HCT116 (cell line): ENCODE results near the gene YY1. TPM values are rescaled to one million over a fixed set of nuclear protein-coding genes. Genes with fewer than 3 reads are reported as not detected.

Experiments used
- ATAC-seq: fragments of 200-7000 bp; cut with Tn5 transposase; 2 replicates; pipeline ENCODE4 v1.9.1; 2020; ENCODE audit warnings: mild to moderate bottlenecking, moderate library complexity
- BruUV-seq: library from RNA; stranded (reverse); fragments of 400-500 nt; replicated peaks from 2 replicates; lab custom pipeline; 2021; lab: Mats Ljungman, UMichigan
- CTCF ChIA-PET: fragments of 300-600 bp; sonication (Branson Sonifier 250); formaldehyde crosslinking; loops from one replicate; lab custom pipeline; 2021; ENCODE audit warnings: antibody characterized with exemption; lab: Charles Lee
- POLR2A ChIA-PET: fragments of 300-600, 350-600 bp; sonication (Branson Sonifier 250); formaldehyde crosslinking; loops from one replicate; lab custom pipeline; 2021; ENCODE audit warnings: antibody characterized with exemption; lab: Charles Lee
- RAD21 ChIA-PET, 2 experiments: fragments of 300-600 bp; sonication (Branson Sonifier 250); formaldehyde crosslinking; loops; one replicate each; lab custom pipeline; 2023; ENCODE audit warnings: low total read pairs in 2 of 2; ENCODE audit not compliant: uncharacterized antibody in 2 of 2, unreplicated experiment in 2 of 2, low non-redundant PET in 1 of 2; lab: Charles Lee
- DNase-seq: peaks from one replicate; pipeline ENCODE4 v3.0.0-alpha.2; 2010; ENCODE audit warnings: low read depth, low spot score
- H2AFZ ChIP-seq: fragments of 200-600 bp; shearing (Covaris generic), sonication (generic); 2 replicates; pipeline ENCODE4 v1.6.1; 2017; ENCODE audit warnings: low read depth, mixed run types, mixed read lengths, antibody characterized with exemption, low read length; ENCODE audit not compliant: poor library complexity, severe bottlenecking
- H3K27ac ChIP-seq: 2 replicates; pipeline ENCODE4 v1.5.1; 2012; ENCODE audit warnings: low read depth, low read length
- H3K27me3 ChIP-seq: fragments of 200-600 bp; sonication (generic); 2 replicates; pipeline ENCODE4 v1.6.1; 2016; ENCODE audit warnings: mixed run types, low read length, mixed read lengths; ENCODE audit not compliant: insufficient read depth
- H3K36me3 ChIP-seq, 2 experiments: fragments of 200-500 bp in 1 of 2; fragments of 200-600 bp in 1 of 2; sonication (Bioruptor generic) in 1 of 2; sonication (generic) in 1 of 2; 2 replicates each; pipeline versions ENCODE4 v1.5.1 to v1.6.1; 2014 to 2016; ENCODE audit warnings: low read length in 2 of 2, inconsistent platforms in 1 of 2, mixed read lengths in 1 of 2, mixed run types in 1 of 2; ENCODE audit not compliant: insufficient read depth in 2 of 2, control insufficient read depth in 1 of 2
- H3K4me1 ChIP-seq, 2 experiments: fragments of 200-600 bp in 1 of 2; sonication (generic) in 1 of 2; 2 replicates each; pipeline versions ENCODE4 v1.5.1 to v1.6.1; 2012 to 2017; ENCODE audit warnings: low read length in 2 of 2, inconsistent platforms in 1 of 2, mild to moderate bottlenecking in 1 of 2, mixed read lengths in 1 of 2, mixed run types in 1 of 2, moderate library complexity in 1 of 2; ENCODE audit not compliant: insufficient read depth in 2 of 2, control insufficient read depth in 1 of 2
- H3K4me2 ChIP-seq: fragments of 200-600 bp; sonication (generic); 2 replicates; pipeline ENCODE4 v1.6.1; 2017; ENCODE audit warnings: mixed run types, low read length, mixed read lengths
- H3K4me3 ChIP-seq, 2 experiments: fragments of 200-600 bp in 1 of 2; sonication (generic) in 1 of 2; replicated peaks in 1 of 2; 2 replicates each; pipeline ENCODE4 v1.5.1; 2011 to 2016; ENCODE audit warnings: low read length in 2 of 2, control low read depth in 1 of 2, low read depth in 1 of 2, mild to moderate bottlenecking in 1 of 2, mixed read lengths in 1 of 2, mixed run types in 1 of 2
- H3K79me2 ChIP-seq: fragments of 200-600 bp; sonication (generic); 2 replicates; pipeline ENCODE4 v1.6.1; 2017; ENCODE audit warnings: mild to moderate bottlenecking, mixed run types, low read length, moderate library complexity, mixed read lengths; ENCODE audit not compliant: insufficient read depth
- H3K9ac ChIP-seq: fragments of 200-600 bp; sonication (generic); 2 replicates; pipeline ENCODE4 v1.6.1; 2016; ENCODE audit warnings: low read length, mixed read lengths
- H3K9me2 ChIP-seq: fragments of 200-600 bp; sonication (generic), shearing (Covaris generic); 2 replicates; pipeline ENCODE4 v1.6.1; 2017; ENCODE audit warnings: mixed run types, mild to moderate bottlenecking, moderate library complexity; ENCODE audit not compliant: insufficient read depth
- H3K9me3 ChIP-seq, 2 experiments: fragments of 200-500 bp in 1 of 2; fragments of 200-600 bp in 1 of 2; sonication (Bioruptor generic) in 1 of 2; sonication (generic) in 1 of 2; 2 replicates each; pipeline ENCODE4 v1.6.1; 2014 to 2017; ENCODE audit warnings: low read length in 2 of 2, mixed read lengths in 2 of 2, inconsistent platforms in 1 of 2, low read depth in 1 of 2, mild to moderate bottlenecking in 1 of 2, mixed run types in 1 of 2, moderate library complexity in 1 of 2; ENCODE audit not compliant: control insufficient read depth in 1 of 2, insufficient read depth in 1 of 2
- H4K20me1 ChIP-seq: fragments of 200-600 bp; sonication (generic), shearing (Covaris generic); 2 replicates; pipeline ENCODE4 v1.6.1; 2017; ENCODE audit warnings: mixed run types, mild to moderate bottlenecking, moderate library complexity; ENCODE audit not compliant: insufficient read depth
- CEBPB ChIP-seq: IDR thresholded peaks from 2 replicates; pipeline ENCODE4 v1.6.1; 2012; ENCODE audit warnings: low read depth
- EGR1 ChIP-seq: IDR thresholded peaks from 2 replicates; pipeline ENCODE4 v1.6.1; 2012; ENCODE audit warnings: low read depth
- ELF1 ChIP-seq: IDR thresholded peaks from 2 replicates; pipeline ENCODE4 v1.6.1; 2012; ENCODE audit warnings: low read depth, borderline replicate concordance
- EZH2 ChIP-seq: fragments of 200-600 bp; sonication (generic); IDR thresholded peaks from 2 replicates; pipeline ENCODE4 v1.6.1; 2017; ENCODE audit warnings: antibody characterized with exemption, mixed run types
- EZH2phosphoT487 ChIP-seq: fragments of 200-600 bp; IDR thresholded peaks from 2 replicates; pipeline ENCODE4 v1.6.1; 2018; ENCODE audit warnings: antibody characterized with exemption, borderline replicate concordance
- JUND ChIP-seq: IDR thresholded peaks from 2 replicates; pipeline ENCODE4 v1.6.1; 2012
- POLR2A ChIP-seq: IDR thresholded peaks from 2 replicates; pipeline ENCODE4 v1.7.0; 2011; ENCODE audit warnings: borderline replicate concordance; ENCODE audit not compliant: insufficient read depth, insufficient read length; ENCODE audit errors: extremely low read depth
- POLR2AphosphoS5 ChIP-seq: IDR thresholded peaks from 2 replicates; pipeline ENCODE4 v1.6.1; 2011; ENCODE audit warnings: mild to moderate bottlenecking, low read depth, low read length, moderate library complexity
- SIN3A ChIP-seq: IDR thresholded peaks from 2 replicates; pipeline ENCODE4 v1.6.1; 2012; ENCODE audit warnings: low read depth
- SP1 ChIP-seq: IDR thresholded peaks from 2 replicates; pipeline ENCODE4 v1.6.1; 2012; ENCODE audit warnings: low read depth
- TCF7L2 ChIP-seq: IDR thresholded peaks from 2 replicates; pipeline ENCODE4 v1.7.0; 2011; ENCODE audit warnings: borderline replicate concordance, inconsistent platforms; ENCODE audit not compliant: insufficient read depth, insufficient read length; ENCODE audit errors: extremely low read depth
- YY1 ChIP-seq: IDR thresholded peaks from 2 replicates; pipeline ENCODE4 v1.6.1; 2011; ENCODE audit warnings: low read length, low read depth, moderate library complexity, mild to moderate bottlenecking; ENCODE audit not compliant: insufficient replicate concordance; ENCODE audit errors: extremely low read depth
- ZFX ChIP-seq: fragments of 450-650 bp; IDR thresholded peaks from 2 replicates; pipeline ENCODE4 v1.6.1; 2017
- ZNF274 ChIP-seq: fragments of 200-500 bp; sonication (Bioruptor generic); IDR thresholded peaks from 2 replicates; pipeline ENCODE4 v1.6.1; 2014; ENCODE audit warnings: mild to moderate bottlenecking, low read depth, low read length, inconsistent platforms
- intact Hi-C: fragments of 100-400 bp; cut with micrococcal nuclease; formaldehyde crosslinking; loops from 2 replicates; pipeline ENCODE4 v1.10.0; 2022
- total RNA-seq: library from RNA; stranded (reverse); gene quantifications from one replicate; pipeline ENCODE4 v1.2.1, GENCODE V29; 2021; ENCODE audit not compliant: unreplicated experiment
- TF ChIP-seq, protein P1 (sequence below): IDR thresholded peaks from 2 replicates; pipeline ENCODE4 v1.6.1; 2012
- TF ChIP-seq, protein P2 (sequence below): IDR thresholded peaks from 2 replicates; pipeline ENCODE4 v1.6.1; 2012; ENCODE audit warnings: low read depth
- TF ChIP-seq, protein P3 (sequence below): IDR thresholded peaks from 2 replicates; pipeline ENCODE4 v1.6.1; 2012
- TF ChIP-seq, protein P4 (sequence below): IDR thresholded peaks from 2 replicates; pipeline ENCODE4 v1.6.1; 2011; ENCODE audit warnings: mild to moderate bottlenecking, low read length, moderate library complexity; ENCODE audit not compliant: insufficient replicate concordance; ENCODE audit errors: extremely low read depth
- TF ChIP-seq, protein P5 (sequence below), 3 experiments: fragments of 200-600 bp in 1 of 3; sonication (generic) in 1 of 3; IDR thresholded peaks in 2 of 3; conservative IDR thresholded peaks in 1 of 3; 2 replicates each; pipeline ENCODE4 v1.5.1; 2012 to 2017; ENCODE audit warnings: low read depth in 2 of 3, low read length in 2 of 3, antibody characterized with exemption in 1 of 3, borderline replicate concordance in 1 of 3, control low read depth in 1 of 3, mild to moderate bottlenecking in 1 of 3, mixed read lengths in 1 of 3, mixed run types in 1 of 3, moderate library complexity in 1 of 3; ENCODE audit not compliant: insufficient read depth in 1 of 3

YY1 gene
- total RNA-seq, 1 experiment from 2014 or later, result 111 TPM

DNA sequence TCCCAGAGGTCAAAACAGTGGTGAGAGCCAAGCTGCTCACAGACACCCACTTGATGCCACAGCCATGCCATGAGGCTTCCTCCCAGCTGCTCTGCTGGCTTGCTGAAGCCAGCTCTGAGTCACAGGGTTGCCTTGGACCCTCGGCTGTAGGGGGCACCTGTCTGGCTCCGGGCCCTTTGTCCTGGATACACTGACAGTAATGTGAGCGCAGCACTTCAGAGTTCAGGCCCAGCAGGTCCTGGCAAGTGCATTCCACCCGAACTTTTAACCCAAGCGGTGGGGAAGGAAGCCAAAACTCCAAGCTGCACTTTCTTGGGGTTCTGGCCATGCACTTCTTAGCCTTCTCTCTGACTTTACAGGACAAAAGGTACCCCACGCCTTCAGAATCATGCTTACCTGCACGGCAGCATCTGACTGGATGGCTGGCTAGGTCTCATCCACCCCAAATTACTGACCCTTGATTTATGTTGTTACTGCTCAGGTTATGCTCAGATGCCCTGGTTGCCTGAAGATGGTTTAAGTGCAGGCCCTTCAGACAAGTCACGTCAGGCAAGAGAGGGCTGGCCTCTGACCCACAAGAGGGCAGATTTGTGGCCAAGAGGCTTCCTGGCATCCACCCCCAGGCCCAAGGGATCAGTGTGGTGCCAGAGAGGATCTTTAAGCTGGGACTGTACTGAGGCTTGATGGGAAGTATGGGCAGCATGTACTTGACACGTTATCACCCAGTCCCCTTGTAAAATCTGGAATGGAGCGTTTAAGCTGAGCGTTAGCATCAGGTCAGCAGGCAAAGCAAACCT lies 42.5 kb downstream of the YY1 start:
- CTCF ChIA-PET, result interaction anchor here (1.3 kb wide), 1 partner anchor 12 kb away, joined by 6 read pairs; no protein-coding TSS in a partner anchor
- Histone ChIP-seq H2AFZ (no peak overlapping the region), H3K4me3 (no peak overlapping the region), H3K4me2 (no peak overlapping the region), H3K9me3 (no peaks in the 10 kb centered on the region), H4K20me1 (peaks cover 20% of the 10 kb centered on the region), H3K79me2 (peaks cover 61% of the 10 kb centered on the region), H3K9me2 (no peaks in the 10 kb centered on the region), H3K27ac (no peak overlapping the region), H3K4me1 (peaks cover 5 to 26% of the 10 kb centered on the region in 2 experiments; a peak in 2 of 4 replicates), H3K36me3 (peaks cover 3 to 9% of the 10 kb centered on the region in 2 experiments; a peak in 3 of 4 replicates), H3K27me3 (no peaks in the 10 kb centered on the region), H3K9ac (no peak overlapping the region)
- RAD21 ChIA-PET, result no interaction called here
- ATAC-seq (no peak), DNase-seq (no peak)
- TF ChIP-seq, protein P1, sequence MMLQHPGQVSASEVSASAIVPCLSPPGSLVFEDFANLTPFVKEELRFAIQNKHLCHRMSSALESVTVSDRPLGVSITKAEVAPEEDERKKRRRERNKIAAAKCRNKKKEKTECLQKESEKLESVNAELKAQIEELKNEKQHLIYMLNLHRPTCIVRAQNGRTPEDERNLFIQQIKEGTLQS, result no peak
- TF ChIP-seq JUND (no peak), EZH2 (no peak), POLR2AphosphoS5 (no peak), YY1 (no peak), SP1 (no peak), EGR1 (no peak), ZFX (no peak), SIN3A (no peak), POLR2A (no peak), CEBPB (no peak), TCF7L2 (no peak), ZNF274 (no peak), EZH2phosphoT487 (no peak), ELF1 (no peak)
- TF ChIP-seq, protein P2, sequence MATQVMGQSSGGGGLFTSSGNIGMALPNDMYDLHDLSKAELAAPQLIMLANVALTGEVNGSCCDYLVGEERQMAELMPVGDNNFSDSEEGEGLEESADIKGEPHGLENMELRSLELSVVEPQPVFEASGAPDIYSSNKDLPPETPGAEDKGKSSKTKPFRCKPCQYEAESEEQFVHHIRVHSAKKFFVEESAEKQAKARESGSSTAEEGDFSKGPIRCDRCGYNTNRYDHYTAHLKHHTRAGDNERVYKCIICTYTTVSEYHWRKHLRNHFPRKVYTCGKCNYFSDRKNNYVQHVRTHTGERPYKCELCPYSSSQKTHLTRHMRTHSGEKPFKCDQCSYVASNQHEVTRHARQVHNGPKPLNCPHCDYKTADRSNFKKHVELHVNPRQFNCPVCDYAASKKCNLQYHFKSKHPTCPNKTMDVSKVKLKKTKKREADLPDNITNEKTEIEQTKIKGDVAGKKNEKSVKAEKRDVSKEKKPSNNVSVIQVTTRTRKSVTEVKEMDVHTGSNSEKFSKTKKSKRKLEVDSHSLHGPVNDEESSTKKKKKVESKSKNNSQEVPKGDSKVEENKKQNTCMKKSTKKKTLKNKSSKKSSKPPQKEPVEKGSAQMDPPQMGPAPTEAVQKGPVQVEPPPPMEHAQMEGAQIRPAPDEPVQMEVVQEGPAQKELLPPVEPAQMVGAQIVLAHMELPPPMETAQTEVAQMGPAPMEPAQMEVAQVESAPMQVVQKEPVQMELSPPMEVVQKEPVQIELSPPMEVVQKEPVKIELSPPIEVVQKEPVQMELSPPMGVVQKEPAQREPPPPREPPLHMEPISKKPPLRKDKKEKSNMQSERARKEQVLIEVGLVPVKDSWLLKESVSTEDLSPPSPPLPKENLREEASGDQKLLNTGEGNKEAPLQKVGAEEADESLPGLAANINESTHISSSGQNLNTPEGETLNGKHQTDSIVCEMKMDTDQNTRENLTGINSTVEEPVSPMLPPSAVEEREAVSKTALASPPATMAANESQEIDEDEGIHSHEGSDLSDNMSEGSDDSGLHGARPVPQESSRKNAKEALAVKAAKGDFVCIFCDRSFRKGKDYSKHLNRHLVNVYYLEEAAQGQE, result no peak
- TF ChIP-seq, protein P3, sequence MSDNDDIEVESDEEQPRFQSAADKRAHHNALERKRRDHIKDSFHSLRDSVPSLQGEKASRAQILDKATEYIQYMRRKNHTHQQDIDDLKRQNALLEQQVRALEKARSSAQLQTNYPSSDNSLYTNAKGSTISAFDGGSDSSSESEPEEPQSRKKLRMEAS, result no peak
- TF ChIP-seq, protein P4, sequence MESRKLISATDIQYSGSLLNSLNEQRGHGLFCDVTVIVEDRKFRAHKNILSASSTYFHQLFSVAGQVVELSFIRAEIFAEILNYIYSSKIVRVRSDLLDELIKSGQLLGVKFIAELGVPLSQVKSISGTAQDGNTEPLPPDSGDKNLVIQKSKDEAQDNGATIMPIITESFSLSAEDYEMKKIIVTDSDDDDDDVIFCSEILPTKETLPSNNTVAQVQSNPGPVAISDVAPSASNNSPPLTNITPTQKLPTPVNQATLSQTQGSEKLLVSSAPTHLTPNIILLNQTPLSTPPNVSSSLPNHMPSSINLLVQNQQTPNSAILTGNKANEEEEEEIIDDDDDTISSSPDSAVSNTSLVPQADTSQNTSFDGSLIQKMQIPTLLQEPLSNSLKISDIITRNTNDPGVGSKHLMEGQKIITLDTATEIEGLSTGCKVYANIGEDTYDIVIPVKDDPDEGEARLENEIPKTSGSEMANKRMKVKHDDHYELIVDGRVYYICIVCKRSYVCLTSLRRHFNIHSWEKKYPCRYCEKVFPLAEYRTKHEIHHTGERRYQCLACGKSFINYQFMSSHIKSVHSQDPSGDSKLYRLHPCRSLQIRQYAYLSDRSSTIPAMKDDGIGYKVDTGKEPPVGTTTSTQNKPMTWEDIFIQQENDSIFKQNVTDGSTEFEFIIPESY, result no peak
- TF ChIP-seq, protein P5, sequence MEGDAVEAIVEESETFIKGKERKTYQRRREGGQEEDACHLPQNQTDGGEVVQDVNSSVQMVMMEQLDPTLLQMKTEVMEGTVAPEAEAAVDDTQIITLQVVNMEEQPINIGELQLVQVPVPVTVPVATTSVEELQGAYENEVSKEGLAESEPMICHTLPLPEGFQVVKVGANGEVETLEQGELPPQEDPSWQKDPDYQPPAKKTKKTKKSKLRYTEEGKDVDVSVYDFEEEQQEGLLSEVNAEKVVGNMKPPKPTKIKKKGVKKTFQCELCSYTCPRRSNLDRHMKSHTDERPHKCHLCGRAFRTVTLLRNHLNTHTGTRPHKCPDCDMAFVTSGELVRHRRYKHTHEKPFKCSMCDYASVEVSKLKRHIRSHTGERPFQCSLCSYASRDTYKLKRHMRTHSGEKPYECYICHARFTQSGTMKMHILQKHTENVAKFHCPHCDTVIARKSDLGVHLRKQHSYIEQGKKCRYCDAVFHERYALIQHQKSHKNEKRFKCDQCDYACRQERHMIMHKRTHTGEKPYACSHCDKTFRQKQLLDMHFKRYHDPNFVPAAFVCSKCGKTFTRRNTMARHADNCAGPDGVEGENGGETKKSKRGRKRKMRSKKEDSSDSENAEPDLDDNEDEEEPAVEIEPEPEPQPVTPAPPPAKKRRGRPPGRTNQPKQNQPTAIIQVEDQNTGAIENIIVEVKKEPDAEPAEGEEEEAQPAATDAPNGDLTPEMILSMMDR (IDR thresholded peaks at IDR 0.05 in 2 of 3, conservative IDR thresholded peaks at IDR 0.05 in 1 of 3; ENCODE audit: borderline replicate concordance in 1 of 3, insufficient read depth in 1 of 3, low read depth in 2 of 3, low read length in 2 of 3), result no peak
- intact Hi-C loops, result no loop called here
- POLR2A ChIA-PET, result no interaction called here
- no TSS peak for BruUV-seq
